ENCODE results near the gene CAND2.

The CAND2 gene

GRCh38 chr3:12796171-12797123 lies at the start of gene CAND2:
Gene CAND2, plus strand, starts transcription at chr3:12796680. Its CDS starts 41 bp downstream, at chr3:12796721.
- peak within 1 kb of the TSS; percentile 68 for H3K4me3 ChIP-seq (ENCODE audit: low read length)
- no peak for TF ChIP-seq CTCF (conservative IDR thresholded peaks at IDR 0.05; ENCODE audit: low read length)
- DNase-seq (ENCODE audit: low read depth), result peak; percentile 34

- H3K4me3 ChIP-seq (ENCODE audit: low read length), result no peak overlapping the region
- no peak for TF ChIP-seq CTCF (conservative IDR thresholded peaks at IDR 0.05; ENCODE audit: low read length)
- DNase-seq (ENCODE audit: low read depth), result no peak
Observed at GRCh38 chr3:12748477-12748876, 48.0 kb upstream of the CAND2 start.

- peak; percentile 84 for DNase-seq (ENCODE audit: low read depth)
- no peak for TF ChIP-seq CTCF (conservative IDR thresholded peaks at IDR 0.05; ENCODE audit: low read length)
- H3K4me3 ChIP-seq (ENCODE audit: low read length), result no peak overlapping the region
Observed at GRCh38 chr3:12750223-12750622, 46.3 kb upstream of the CAND2 start.

GRCh38 chr3:12750658-12751071 lies 45.8 kb upstream of the CAND2 start:
- DNase-seq (ENCODE audit: low read depth), result peak; percentile 96
- no peak overlapping the region for H3K4me3 ChIP-seq (ENCODE audit: low read length)
- no peak for TF ChIP-seq CTCF (conservative IDR thresholded peaks at IDR 0.05; ENCODE audit: low read length)

- DNase-seq (ENCODE audit: low read depth), result no peak
- TF ChIP-seq CTCF (conservative IDR thresholded peaks at IDR 0.05; ENCODE audit: low read length), result no peak
- H3K4me3 ChIP-seq (ENCODE audit: low read length), result no peak overlapping the region
Observed at GRCh38 chr3:12751571-12751970, 44.9 kb upstream of the CAND2 start.

- no peak overlapping the region for H3K4me3 ChIP-seq (ENCODE audit: low read length)
- TF ChIP-seq CTCF (conservative IDR thresholded peaks at IDR 0.05; ENCODE audit: low read length), result no peak
- DNase-seq (ENCODE audit: low read depth), result no peak
Observed at GRCh38 chr3:12752102-12752501, 44.4 kb upstream of the CAND2 start.

- no peak overlapping the region for H3K4me3 ChIP-seq (ENCODE audit: low read length)
- DNase-seq (ENCODE audit: low read depth), result peak; percentile 26
- TF ChIP-seq CTCF (conservative IDR thresholded peaks at IDR 0.05; ENCODE audit: low read length), result no peak
Observed at GRCh38 chr3:12752809-12753208, 43.7 kb upstream of the CAND2 start.
